Endothelial cell of umbilical vein (primary cell): ENCODE results near the gene PCDHA5.

Experiments
- EZH2 ChIP-seq: IDR thresholded peaks from 2 replicates; pipeline ENCODE4 v1.6.1; 2012; ENCODE audit warnings: borderline replicate concordance, low read depth, mild to moderate bottlenecking, moderate library complexity, low read length, inconsistent platforms; ENCODE audit not compliant: severe bottlenecking
- FOS ChIP-seq: IDR thresholded peaks from 2 replicates; pipeline ENCODE4 v1.6.1; 2011; ENCODE audit warnings: mild to moderate bottlenecking, low read length, moderate library complexity, borderline replicate concordance; ENCODE audit not compliant: insufficient read depth
- GATA2 ChIP-seq: IDR thresholded peaks from 2 replicates; pipeline ENCODE4 v1.7.0; 2011; ENCODE audit warnings: low read depth, mild to moderate bottlenecking, moderate library complexity, mixed read lengths, low read length; ENCODE audit not compliant: insufficient read length, insufficient read depth
- POLR2A ChIP-seq: IDR thresholded peaks from 2 replicates; pipeline ENCODE4 v1.6.1; 2012; ENCODE audit warnings: low read depth, mild to moderate bottlenecking, control low read depth, low read length
- POLR2AphosphoS5 ChIP-seq: IDR thresholded peaks from 2 replicates; pipeline ENCODE4 v1.6.1; 2012; ENCODE audit warnings: low read depth, mild to moderate bottlenecking, control low read depth, low read length, moderate library complexity; ENCODE audit not compliant: insufficient read depth
- TF ChIP-seq, protein P1 (sequence below), 2 donors: IDR thresholded peaks; 1 replicate in 1 of 2; 2 replicates in 1 of 2; pipeline ENCODE4 v1.5.1; 2011; ENCODE audit warnings: low read length in 2 of 2, mild to moderate bottlenecking in 2 of 2, moderate library complexity in 2 of 2, control low read depth in 1 of 2, inconsistent platforms in 1 of 2, low read depth in 1 of 2; ENCODE audit not compliant: insufficient read depth in 1 of 2; ENCODE audit errors: extremely low read depth in 1 of 2
- TF ChIP-seq, protein P2 (sequence below): IDR thresholded peaks from 2 replicates; pipeline ENCODE4 v1.6.1; 2011; ENCODE audit not compliant: insufficient read depth, insufficient read length

DNA sequence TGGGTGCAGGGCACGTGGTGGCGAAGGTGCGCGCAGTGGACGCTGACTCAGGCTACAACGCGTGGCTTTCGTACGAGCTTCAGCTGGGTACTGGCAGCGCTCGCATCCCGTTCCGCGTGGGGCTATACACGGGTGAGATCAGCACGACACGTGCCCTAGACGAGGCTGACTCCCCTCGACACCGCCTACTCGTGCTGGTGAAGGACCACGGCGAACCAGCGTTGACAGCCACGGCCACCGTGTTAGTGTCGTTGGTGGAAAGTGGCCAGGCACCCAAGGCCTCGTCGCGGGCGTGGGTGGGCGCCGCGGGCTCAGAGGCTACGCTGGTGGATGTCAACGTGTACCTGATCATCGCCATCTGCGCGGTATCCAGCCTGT, 24.7 kb upstream of the PCDHA5 start:
- TF ChIP-seq POLR2A (no peak), GATA2 (no peak), EZH2 (no peak), POLR2AphosphoS5 (no peak), FOS (no peak)
- TF ChIP-seq, protein P1, sequence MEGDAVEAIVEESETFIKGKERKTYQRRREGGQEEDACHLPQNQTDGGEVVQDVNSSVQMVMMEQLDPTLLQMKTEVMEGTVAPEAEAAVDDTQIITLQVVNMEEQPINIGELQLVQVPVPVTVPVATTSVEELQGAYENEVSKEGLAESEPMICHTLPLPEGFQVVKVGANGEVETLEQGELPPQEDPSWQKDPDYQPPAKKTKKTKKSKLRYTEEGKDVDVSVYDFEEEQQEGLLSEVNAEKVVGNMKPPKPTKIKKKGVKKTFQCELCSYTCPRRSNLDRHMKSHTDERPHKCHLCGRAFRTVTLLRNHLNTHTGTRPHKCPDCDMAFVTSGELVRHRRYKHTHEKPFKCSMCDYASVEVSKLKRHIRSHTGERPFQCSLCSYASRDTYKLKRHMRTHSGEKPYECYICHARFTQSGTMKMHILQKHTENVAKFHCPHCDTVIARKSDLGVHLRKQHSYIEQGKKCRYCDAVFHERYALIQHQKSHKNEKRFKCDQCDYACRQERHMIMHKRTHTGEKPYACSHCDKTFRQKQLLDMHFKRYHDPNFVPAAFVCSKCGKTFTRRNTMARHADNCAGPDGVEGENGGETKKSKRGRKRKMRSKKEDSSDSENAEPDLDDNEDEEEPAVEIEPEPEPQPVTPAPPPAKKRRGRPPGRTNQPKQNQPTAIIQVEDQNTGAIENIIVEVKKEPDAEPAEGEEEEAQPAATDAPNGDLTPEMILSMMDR (IDR thresholded peaks at IDR 0.05; ENCODE audit: extremely low read depth in 1 of 2, insufficient read depth in 1 of 2, low read depth in 1 of 2, low read length in 2 of 2), result no peak
- TF ChIP-seq, protein P2, sequence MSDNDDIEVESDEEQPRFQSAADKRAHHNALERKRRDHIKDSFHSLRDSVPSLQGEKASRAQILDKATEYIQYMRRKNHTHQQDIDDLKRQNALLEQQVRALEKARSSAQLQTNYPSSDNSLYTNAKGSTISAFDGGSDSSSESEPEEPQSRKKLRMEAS, result no peak
